ENCODE data around the gene CIRBP. TPM values are rescaled to one million over a fixed set of nuclear protein-coding genes. Genes with fewer than 3 reads are reported as not detected.

Gene CIRBP
- total RNA-seq, 1 donor from 2014 or later = 315 TPM

DNA sequence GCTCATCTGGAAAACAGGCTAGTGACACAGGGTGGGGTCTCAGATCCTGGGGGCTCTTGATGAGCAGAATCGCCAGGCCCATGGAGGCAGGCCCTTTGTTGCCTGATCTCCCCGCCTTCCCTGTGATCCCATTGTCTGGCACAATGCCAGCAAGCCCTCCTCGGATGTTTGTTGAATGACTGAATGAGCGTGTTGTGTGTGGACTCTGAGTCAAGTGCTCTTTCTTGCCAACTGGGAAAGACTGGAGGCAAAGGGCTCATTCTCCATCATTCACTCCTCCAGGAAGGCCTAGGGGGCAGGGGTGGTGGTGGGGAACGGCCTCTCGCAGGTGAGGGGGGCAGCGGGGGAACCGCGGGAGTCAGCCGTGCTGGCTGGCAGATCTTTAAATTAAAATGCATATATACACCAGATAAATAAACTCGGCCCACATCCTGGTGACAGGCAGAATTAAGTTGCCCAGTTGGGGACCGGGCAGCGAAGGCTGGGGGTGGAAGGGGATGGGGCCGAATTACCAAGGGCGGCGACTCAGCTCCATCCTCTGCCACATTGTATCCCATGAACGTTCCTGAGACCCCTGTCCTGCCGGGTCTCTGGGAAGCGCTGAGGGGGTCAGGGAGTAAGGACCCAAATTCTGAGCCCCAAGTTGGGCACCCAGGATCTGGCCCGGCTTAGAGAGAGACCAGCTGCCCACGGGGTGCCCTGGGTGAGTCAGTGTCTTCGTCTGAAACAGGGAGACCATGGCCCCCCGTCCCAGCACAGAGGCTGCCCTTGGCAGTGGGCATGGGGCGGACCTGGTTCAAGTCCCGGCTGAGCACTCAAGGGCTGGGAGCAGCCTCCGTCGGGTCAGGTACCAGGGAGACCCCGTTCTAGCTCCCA, 41.1 kb downstream of the CIRBP start:
- peaks cover 6% of the 10 kb centered on the region for H3K27me3 Mint-ChIP-seq (ENCODE audit: unreplicated experiment)
- no peak overlapping the region for H3K4me3 Mint-ChIP-seq (ENCODE audit: unreplicated experiment)
- H3K36me3 Mint-ChIP-seq (ENCODE audit: low read depth, unreplicated experiment) = no peaks in the 10 kb centered on the region
- no peak overlapping the region for H3K27ac Mint-ChIP-seq (ENCODE audit: unreplicated experiment)
- no peaks in the 10 kb centered on the region for H3K4me1 Mint-ChIP-seq (ENCODE audit: unreplicated experiment)
- TF ChIP-seq, protein P1, sequence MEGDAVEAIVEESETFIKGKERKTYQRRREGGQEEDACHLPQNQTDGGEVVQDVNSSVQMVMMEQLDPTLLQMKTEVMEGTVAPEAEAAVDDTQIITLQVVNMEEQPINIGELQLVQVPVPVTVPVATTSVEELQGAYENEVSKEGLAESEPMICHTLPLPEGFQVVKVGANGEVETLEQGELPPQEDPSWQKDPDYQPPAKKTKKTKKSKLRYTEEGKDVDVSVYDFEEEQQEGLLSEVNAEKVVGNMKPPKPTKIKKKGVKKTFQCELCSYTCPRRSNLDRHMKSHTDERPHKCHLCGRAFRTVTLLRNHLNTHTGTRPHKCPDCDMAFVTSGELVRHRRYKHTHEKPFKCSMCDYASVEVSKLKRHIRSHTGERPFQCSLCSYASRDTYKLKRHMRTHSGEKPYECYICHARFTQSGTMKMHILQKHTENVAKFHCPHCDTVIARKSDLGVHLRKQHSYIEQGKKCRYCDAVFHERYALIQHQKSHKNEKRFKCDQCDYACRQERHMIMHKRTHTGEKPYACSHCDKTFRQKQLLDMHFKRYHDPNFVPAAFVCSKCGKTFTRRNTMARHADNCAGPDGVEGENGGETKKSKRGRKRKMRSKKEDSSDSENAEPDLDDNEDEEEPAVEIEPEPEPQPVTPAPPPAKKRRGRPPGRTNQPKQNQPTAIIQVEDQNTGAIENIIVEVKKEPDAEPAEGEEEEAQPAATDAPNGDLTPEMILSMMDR (IDR thresholded peaks at IDR 0.05; ENCODE audit: unreplicated experiment) = no peak
- DNase-seq (ENCODE audit: low spot score) = no peak
- no peaks in the 10 kb centered on the region for H3K9me3 Mint-ChIP-seq (ENCODE audit: unreplicated experiment)

DNA sequence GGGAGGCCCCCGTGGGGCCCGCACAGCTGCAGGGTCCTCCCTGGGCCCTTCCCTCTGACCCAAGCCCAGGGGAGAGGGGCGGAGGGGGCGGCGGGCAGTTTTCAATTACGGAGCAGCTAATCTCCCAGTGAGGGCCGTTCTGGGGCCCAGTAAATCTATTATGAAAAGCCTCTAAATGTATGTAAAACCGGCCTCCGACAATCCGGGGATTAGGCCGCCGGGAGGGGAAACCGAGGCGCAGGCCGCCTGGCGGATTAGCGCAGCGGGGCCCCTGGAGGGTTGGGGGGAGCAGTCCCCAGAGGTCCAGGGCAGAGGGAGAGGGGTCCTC, 41.7 kb downstream of the CIRBP start:
- TF ChIP-seq, protein P1 (IDR thresholded peaks at IDR 0.05; ENCODE audit: unreplicated experiment) = no peak
- Mint-ChIP-seq H3K4me3 (ENCODE audit: unreplicated experiment) (no peak overlapping the region), H3K4me1 (ENCODE audit: unreplicated experiment) (no peaks in the 10 kb centered on the region), H3K27me3 (ENCODE audit: unreplicated experiment) (peaks cover 6% of the 10 kb centered on the region), H3K27ac (ENCODE audit: unreplicated experiment) (no peak overlapping the region), H3K36me3 (ENCODE audit: low read depth, unreplicated experiment) (no peaks in the 10 kb centered on the region), H3K9me3 (ENCODE audit: unreplicated experiment) (no peaks in the 10 kb centered on the region)
- no peak for DNase-seq (ENCODE audit: low spot score)

DNA sequence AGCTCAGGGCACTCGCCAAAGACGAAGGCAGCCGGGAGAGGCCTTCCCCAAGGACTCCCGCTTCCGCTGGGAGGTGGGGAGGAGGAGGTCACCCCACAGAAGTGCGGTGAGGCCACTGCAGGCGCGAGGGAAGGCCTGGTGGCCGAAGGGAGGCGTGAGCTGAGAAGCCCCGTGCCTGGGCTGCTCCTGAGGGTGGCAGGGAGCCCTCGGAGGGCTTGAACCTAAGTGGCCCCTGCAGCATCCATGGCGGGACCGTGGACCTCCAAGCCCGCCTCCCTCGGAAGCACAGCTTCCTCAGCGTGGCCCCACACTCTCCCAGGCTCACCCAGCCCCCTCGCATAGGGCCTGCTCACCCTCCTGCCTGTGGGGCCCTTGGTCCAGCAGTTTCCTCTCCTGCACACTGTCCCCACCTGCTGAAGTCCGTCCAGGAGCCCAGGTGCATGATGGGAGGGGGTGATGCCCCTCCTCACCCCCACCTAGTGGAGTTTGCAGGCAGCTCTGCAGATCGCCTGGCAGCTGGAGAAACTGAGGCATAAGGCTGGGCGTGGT, 42.5 kb downstream of the CIRBP start:
- DNase-seq (ENCODE audit: low spot score) = no peak
- Mint-ChIP-seq H3K9me3 (ENCODE audit: unreplicated experiment) (no peaks in the 10 kb centered on the region), H3K4me3 (ENCODE audit: unreplicated experiment) (no peak overlapping the region), H3K4me1 (ENCODE audit: unreplicated experiment) (no peaks in the 10 kb centered on the region), H3K27me3 (ENCODE audit: unreplicated experiment) (peaks cover 6% of the 10 kb centered on the region), H3K27ac (ENCODE audit: unreplicated experiment) (no peak overlapping the region), H3K36me3 (ENCODE audit: low read depth, unreplicated experiment) (no peaks in the 10 kb centered on the region)
- TF ChIP-seq, protein P1 (IDR thresholded peaks at IDR 0.05; ENCODE audit: unreplicated experiment) = no peak

DNA sequence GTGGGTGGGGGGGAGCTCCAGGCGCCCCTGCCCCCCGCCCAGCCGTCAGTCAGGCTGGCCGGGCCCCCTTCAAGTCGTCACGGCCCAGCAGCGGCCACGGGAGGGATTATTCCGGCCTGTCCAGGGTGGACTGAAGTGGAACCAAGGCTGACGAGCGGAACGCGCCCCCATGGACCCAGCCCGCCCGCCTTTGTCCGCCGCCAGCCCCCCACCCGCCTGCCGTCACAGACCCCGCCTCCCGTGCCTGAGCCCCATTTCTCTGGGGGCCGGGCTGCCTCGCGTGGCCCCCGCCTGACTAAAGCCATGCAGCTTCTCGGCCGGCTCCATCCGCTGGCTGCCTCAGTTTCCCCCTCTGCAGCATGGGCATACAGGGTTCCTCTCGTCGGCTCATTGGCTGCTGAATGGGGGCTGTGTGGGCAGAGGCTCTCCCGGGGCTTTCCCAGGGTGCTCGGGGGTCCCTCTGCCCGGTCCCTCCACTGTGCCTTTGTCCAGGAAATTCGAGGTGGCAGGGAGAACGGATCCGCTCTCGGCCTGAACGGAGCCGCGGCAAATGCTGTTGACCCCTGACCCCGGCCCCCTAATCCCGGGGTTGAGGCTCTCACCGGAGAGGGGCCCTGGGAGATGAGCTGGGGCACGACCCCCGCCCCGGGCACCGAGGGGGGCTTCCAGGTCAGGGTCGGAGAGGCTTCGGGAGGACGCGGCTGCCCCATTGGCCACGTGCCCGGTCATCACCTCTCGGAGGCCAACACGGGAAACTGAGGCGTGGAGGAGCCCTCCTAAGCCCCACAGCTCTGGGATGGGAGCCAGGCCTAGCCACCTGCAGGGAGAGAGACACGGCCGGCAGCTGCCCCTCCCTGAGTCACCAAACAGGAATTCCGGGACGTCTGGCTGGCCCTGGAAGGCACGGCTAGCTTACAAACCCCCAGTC, 43.9 kb downstream of the CIRBP start:
- Mint-ChIP-seq H3K36me3 (ENCODE audit: low read depth, unreplicated experiment) (no peaks in the 10 kb centered on the region), H3K27me3 (ENCODE audit: unreplicated experiment) (peaks cover 6% of the 10 kb centered on the region), H3K4me1 (ENCODE audit: unreplicated experiment) (no peaks in the 10 kb centered on the region), H3K9me3 (ENCODE audit: unreplicated experiment) (no peaks in the 10 kb centered on the region), H3K27ac (ENCODE audit: unreplicated experiment) (no peak overlapping the region), H3K4me3 (ENCODE audit: unreplicated experiment) (no peak overlapping the region)
- TF ChIP-seq, protein P1 (IDR thresholded peaks at IDR 0.05; ENCODE audit: unreplicated experiment) = no peak
- DNase-seq (ENCODE audit: low spot score) = no peak

Data from endothelial cell (in vitro differentiated cells).